Cardiac muscle cell (in vitro differentiated cells and primary cell): ENCODE measurements around the gene FPGS. TPM values are rescaled to one million over a fixed set of nuclear protein-coding genes. Genes with fewer than 3 reads are reported as not detected.
A peak's percentile ranks its signal among the peaks of the same experiment; 100 is the strongest.

Experiments
- DNase-seq, 2 donors: peaks; one replicate each; pipeline versions ENCODE4 v3.0.0 to v3.0.0-alpha.2; 2010 to 2017; ENCODE audit warnings: low read depth in 1 of 2, low spot score in 1 of 2
- H3K27ac ChIP-seq: fragments of 200-600 bp; sonication (generic); 2 replicates; pipeline ENCODE4 v1.5.1; 2016
- H3K27me3 ChIP-seq: fragments of 200-600 bp; sonication (generic); 2 replicates; pipeline ENCODE4 v1.6.0; 2016; ENCODE audit warnings: control low read depth
- H3K36me3 ChIP-seq: fragments of 200-600 bp; sonication (generic); 2 replicates; pipeline ENCODE4 v1.5.1; 2016; ENCODE audit warnings: control low read depth
- H3K4me1 ChIP-seq: fragments of 200-600 bp; sonication (generic); 2 replicates; pipeline ENCODE4 v1.8.1; 2017; ENCODE audit warnings: low read depth, mild to moderate bottlenecking, mixed run types
- H3K4me3 ChIP-seq: fragments of 200-600 bp; sonication (generic); 2 replicates; pipeline ENCODE4 v1.5.1; 2016; ENCODE audit warnings: mild to moderate bottlenecking
- H3K9me3 ChIP-seq: fragments of 200-600 bp; sonication (generic); 2 replicates; pipeline ENCODE4 v1.5.1; 2017; ENCODE audit warnings: low read depth, mild to moderate bottlenecking, control low read depth
- CTCF ChIP-seq: IDR thresholded peaks from 2 replicates; pipeline ENCODE4 v1.5.1; 2012; ENCODE audit warnings: low read depth, mild to moderate bottlenecking, low read length
- polyA plus RNA-seq: library from polyadenylated mRNA; unstranded; fragments of >200 nt; fragmentation: Nextera tagmentation; extraction: Ambion mirVana; gene quantifications from 2 replicates; pipeline ENCODE4 v1.2.1, GENCODE V29; 2016
- total RNA-seq: library from RNA; depleted of rRNA; stranded (reverse); fragments of >200 nt; gene quantifications from 2 replicates; pipeline ENCODE4 v1.2.3, GENCODE V29; 2016

FPGS gene
- total and polyA plus RNA-seq, 2 experiments from 2014 or later = 78.3 to 123 TPM

GRCh38 chr9:127793093-127793708, 9.5 kb upstream of the FPGS start:
- Histone ChIP-seq H3K27ac (peak overlapping the region; percentile 51), H3K4me1 (peaks cover under 1% of the 10 kb centered on the region), H3K9me3 (no peaks in the 10 kb centered on the region), H3K4me3 (no peak overlapping the region), H3K27me3 (no peaks in the 10 kb centered on the region), H3K36me3 (peaks cover 37% of the 10 kb centered on the region)
- no peak for DNase-seq
- no peak for TF ChIP-seq CTCF

GRCh38 chr9:127794001-127794791, 8.5 kb upstream of the FPGS start:
- no peak for TF ChIP-seq CTCF
- Histone ChIP-seq H3K36me3 (peaks cover 27% of the 10 kb centered on the region), H3K4me1 (peaks cover 6% of the 10 kb centered on the region), H3K27ac (peak overlapping the region; percentile 77), H3K27me3 (no peaks in the 10 kb centered on the region), H3K9me3 (no peaks in the 10 kb centered on the region), H3K4me3 (no peak overlapping the region)
- no peak for DNase-seq

GRCh38 chr9:127796225-127796813, 6.4 kb upstream of the FPGS start:
- H3K9me3 ChIP-seq = no peaks in the 10 kb centered on the region
- H3K4me3 ChIP-seq = no peak overlapping the region
- TF ChIP-seq CTCF = no peak
- DNase-seq = no peak
- H3K36me3 ChIP-seq = peaks cover 8% of the 10 kb centered on the region
- peaks cover 6% of the 10 kb centered on the region for H3K4me1 ChIP-seq
- no peak overlapping the region for H3K27ac ChIP-seq
- no peaks in the 10 kb centered on the region for H3K27me3 ChIP-seq

- Histone ChIP-seq H3K4me1 (peaks cover 10% of the 10 kb centered on the region), H3K27me3 (no peaks in the 10 kb centered on the region), H3K27ac (no peak overlapping the region), H3K9me3 (no peaks in the 10 kb centered on the region), H3K36me3 (peaks cover 5% of the 10 kb centered on the region), H3K4me3 (no peak overlapping the region)
- no peak for DNase-seq
- TF ChIP-seq CTCF = no peak
Observed at GRCh38 chr9:127796852-127797370, 5.8 kb upstream of the FPGS start.

DNA sequence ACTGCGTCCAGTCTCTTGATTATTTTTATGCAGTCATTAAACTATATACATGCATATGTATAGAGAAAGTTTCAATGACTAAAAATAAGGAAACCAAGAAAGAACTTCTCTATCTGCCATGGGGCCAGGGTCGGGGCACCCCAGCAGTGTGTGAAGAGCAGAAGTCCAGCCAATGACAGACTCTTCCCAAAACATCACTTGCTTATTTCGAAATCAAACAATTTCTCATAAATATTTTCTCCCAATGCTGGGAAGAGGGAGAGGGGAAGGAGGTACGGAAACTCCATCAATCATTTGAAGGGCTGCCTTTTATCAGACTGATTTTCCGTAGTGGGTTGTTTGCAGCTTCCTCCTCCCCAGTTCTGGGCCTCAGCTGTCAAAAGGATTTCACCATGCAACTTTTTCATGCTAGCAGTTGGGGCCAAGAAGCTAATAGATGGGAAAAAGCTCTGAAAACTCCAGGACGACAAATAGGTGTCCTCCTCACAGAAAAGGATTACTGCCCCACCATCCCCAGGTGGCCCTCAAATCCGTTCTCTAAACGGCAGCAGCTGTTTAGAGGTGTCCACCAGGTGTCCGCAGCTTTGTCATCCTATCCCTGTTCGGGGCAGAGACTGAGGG, 617 bp upstream of the FPGS start:
- H3K9me3 ChIP-seq = no peaks in the 10 kb centered on the region
- DNase-seq = peak; percentile 59 to 70
- no peak for TF ChIP-seq CTCF
- H3K4me3 ChIP-seq = peak overlapping the region; percentile 19
- peak overlapping the region; percentile 75 for H3K27ac ChIP-seq
- H3K4me1 ChIP-seq = peaks cover 16% of the 10 kb centered on the region
- peaks cover 6% of the 10 kb centered on the region for H3K36me3 ChIP-seq
- H3K27me3 ChIP-seq = no peaks in the 10 kb centered on the region
